IPS-18a (cell line): Measurements from ENCODE around the gene LGI4.

Experiments used
- H3K27ac ChIP-seq: one replicate; pipeline ENCODE4 v1.5.1; 2013; ENCODE audit warnings: low read length
- H3K27me3 ChIP-seq: one replicate; pipeline ENCODE4 v1.6.1; 2013; ENCODE audit warnings: mild to moderate bottlenecking, low read length; ENCODE audit not compliant: control insufficient read depth, insufficient read depth
- H3K36me3 ChIP-seq: one replicate; pipeline ENCODE4 v1.6.1; 2013; ENCODE audit warnings: low read depth, low read length; ENCODE audit not compliant: control insufficient read depth
- H3K4me1 ChIP-seq: one replicate; pipeline ENCODE4 v1.6.1; 2013; ENCODE audit warnings: low read depth, low read length; ENCODE audit not compliant: control insufficient read depth
- H3K4me3 ChIP-seq: one replicate; pipeline ENCODE4 v1.5.1; 2013; ENCODE audit warnings: low read length
- H3K9ac ChIP-seq: one replicate; pipeline ENCODE4 v1.6.1; 2013; ENCODE audit warnings: mild to moderate bottlenecking, low read length, moderate library complexity
- H3K9me3 ChIP-seq: one replicate; pipeline ENCODE4 v1.6.1; 2013; ENCODE audit warnings: low read depth, low read length; ENCODE audit not compliant: control insufficient read depth

The LGI4 gene

GRCh38 chr19:35125749-35126623 lies 8.9 kb downstream of the LGI4 start:
- H3K27me3 ChIP-seq = no peaks in the 10 kb centered on the region

DNA sequence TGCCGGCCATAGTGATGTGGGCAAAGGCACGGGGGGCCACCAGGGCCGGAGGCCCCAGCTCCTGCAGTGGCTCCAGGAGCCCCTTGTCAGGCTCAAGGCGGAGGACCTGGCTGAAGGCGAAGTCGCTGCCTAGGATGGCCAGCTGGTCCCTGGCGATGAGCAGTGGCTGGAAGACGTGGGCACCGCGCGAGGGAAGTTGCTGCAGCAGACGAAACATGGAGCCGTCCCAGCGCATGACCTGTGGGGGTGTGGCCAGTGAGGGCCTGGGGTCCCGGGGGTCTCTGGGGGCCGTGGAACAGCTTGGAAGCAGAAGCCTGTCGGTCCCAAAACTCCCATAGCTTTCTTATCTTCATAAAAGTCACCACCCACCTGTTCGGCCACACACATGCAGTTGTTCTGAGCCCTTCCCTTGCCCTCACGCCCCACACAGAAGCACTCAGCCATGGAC lies 9.6 kb downstream of the LGI4 start:
- Histone ChIP-seq H3K4me3 (no peak overlapping the region), H3K36me3 (no peaks in the 10 kb centered on the region), H3K4me1 (peaks cover 12% of the 10 kb centered on the region), H3K27me3 (no peaks in the 10 kb centered on the region), H3K9ac (no peak overlapping the region), H3K9me3 (no peaks in the 10 kb centered on the region), H3K27ac (no peak overlapping the region)

More at GRCh38 chr19:35125749-35126623, 8.9 kb downstream of the LGI4 start:
- Histone ChIP-seq H3K36me3 (no peaks in the 10 kb centered on the region), H3K9ac (no peak overlapping the region), H3K9me3 (no peaks in the 10 kb centered on the region), H3K4me1 (peaks cover 12% of the 10 kb centered on the region), H3K4me3 (no peak overlapping the region), H3K27ac (no peak overlapping the region)

DNA sequence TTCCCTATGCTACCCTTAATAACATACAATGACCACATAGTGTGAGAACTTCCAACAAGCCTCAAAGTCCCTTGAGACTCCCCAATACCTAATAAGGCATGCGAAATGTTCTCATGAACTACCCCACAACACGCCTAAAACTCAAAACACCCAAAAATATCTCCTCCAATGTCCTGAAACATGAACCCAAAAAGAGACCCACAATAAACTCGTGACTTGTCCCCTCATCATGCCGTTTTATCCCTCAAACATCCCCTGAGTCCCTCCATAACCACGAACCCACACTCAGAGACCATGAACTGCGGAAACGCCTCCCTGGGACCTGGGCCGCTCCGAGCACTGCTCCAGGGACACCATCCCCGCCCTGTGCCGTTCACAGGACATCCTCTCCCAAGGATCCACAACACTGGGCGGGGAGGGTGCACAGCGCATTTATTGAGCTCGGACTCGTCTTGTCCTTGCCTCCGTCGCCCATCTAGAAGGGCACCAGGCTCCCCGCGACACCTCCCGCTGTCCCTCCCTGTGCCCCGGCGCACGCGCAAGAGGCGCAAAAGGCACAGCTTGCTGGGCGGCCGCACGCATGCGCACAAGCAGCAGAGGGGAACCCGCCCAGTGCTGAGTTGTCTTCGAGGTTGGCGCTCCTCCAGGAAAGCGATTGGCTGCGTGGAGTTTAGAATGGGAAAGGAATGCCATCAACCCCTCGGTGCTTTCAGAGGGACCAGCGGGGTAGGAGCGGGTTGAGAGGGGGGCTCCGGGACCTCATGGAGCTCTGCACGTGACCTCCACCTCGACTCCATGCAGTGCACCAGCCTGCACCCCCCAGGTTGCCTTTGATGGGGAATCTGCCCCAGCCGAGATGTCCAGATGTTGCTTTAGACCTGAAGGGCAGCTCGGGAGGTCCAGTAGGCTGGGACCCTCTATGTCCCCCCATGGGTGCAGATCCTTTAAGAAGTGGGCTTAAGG lies 10.5 kb downstream of the LGI4 start:
- H3K36me3 ChIP-seq = no peaks in the 10 kb centered on the region
- H3K9me3 ChIP-seq = no peaks in the 10 kb centered on the region
- H3K9ac ChIP-seq = no peak overlapping the region
- no peaks in the 10 kb centered on the region for H3K27me3 ChIP-seq
- no peak overlapping the region for H3K4me3 ChIP-seq
- peaks cover 12% of the 10 kb centered on the region for H3K4me1 ChIP-seq
- no peak overlapping the region for H3K27ac ChIP-seq

- H3K9me3 ChIP-seq = no peaks in the 10 kb centered on the region
- no peaks in the 10 kb centered on the region for H3K36me3 ChIP-seq
- H3K27me3 ChIP-seq = no peaks in the 10 kb centered on the region
- H3K4me1 ChIP-seq = peaks cover 12% of the 10 kb centered on the region
- no peak overlapping the region for H3K4me3 ChIP-seq
- H3K27ac ChIP-seq = no peak overlapping the region
- H3K9ac ChIP-seq = no peak overlapping the region
These were observed 11.3 kb downstream of the LGI4 start for GRCh38 chr19:35123573-35123972.

DNA sequence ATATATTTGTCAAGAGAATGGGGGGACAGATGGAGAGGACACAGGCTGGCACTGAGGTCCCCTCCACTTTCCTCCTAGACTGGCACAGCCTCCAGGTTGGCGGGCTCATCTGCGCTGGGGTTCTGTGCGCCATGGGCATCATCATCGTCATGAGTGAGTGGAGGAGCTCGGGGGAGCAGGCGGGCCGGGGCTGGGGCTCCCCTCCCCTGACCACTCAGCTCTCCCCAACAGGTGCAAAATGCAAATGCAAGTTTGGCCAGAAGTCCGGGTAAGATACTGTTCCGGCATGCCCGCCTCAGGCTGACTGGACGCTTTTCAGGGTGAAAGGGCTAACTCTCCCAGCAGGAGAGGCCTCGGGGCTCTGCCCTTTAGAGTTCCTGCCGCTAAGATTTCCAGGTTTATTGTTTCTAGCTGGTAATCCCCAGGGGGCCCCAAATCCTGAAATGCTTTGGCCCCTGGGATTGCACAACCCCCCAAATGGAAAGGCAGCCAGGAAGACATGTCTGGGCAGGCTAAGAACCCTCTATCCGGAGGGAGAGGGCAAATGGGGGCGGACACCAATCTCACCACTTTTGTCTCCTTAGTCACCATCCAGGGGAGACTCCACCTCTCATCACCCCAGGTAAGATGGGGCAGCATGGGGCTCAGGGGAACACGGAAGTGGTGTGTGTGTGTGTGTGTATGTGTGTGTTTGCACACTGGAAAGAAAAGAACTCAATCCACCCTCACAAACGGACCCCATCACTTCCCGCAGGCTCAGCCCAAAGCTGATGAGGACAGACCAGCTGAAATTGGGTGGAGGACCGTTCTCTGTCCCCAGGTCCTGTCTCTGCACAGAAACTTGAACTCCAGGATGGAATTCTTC lies 11.9 kb downstream of the LGI4 start:
- Histone ChIP-seq H3K9ac (no peak overlapping the region), H3K27me3 (no peaks in the 10 kb centered on the region), H3K4me1 (peaks cover 12% of the 10 kb centered on the region), H3K27ac (no peak overlapping the region), H3K4me3 (no peak overlapping the region), H3K36me3 (no peaks in the 10 kb centered on the region), H3K9me3 (no peaks in the 10 kb centered on the region)

GRCh38 chr19:35120898-35121297 lies 14.0 kb downstream of the LGI4 start:
- Histone ChIP-seq H3K9ac (no peak overlapping the region), H3K9me3 (no peaks in the 10 kb centered on the region), H3K27me3 (no peaks in the 10 kb centered on the region), H3K27ac (no peak overlapping the region), H3K4me3 (no peak overlapping the region), H3K36me3 (no peaks in the 10 kb centered on the region), H3K4me1 (peaks cover 12% of the 10 kb centered on the region)

GRCh38 chr19:35120492-35120891 lies 14.4 kb downstream of the LGI4 start:
- Histone ChIP-seq H3K9ac (no peak overlapping the region), H3K27ac (no peak overlapping the region), H3K9me3 (no peaks in the 10 kb centered on the region), H3K36me3 (no peaks in the 10 kb centered on the region), H3K4me3 (no peak overlapping the region), H3K4me1 (peaks cover 12% of the 10 kb centered on the region), H3K27me3 (no peaks in the 10 kb centered on the region)

- no peaks in the 10 kb centered on the region for H3K9me3 ChIP-seq
- no peak overlapping the region for H3K4me3 ChIP-seq
- H3K27me3 ChIP-seq = no peaks in the 10 kb centered on the region
- H3K9ac ChIP-seq = no peak overlapping the region
- peaks cover 17% of the 10 kb centered on the region for H3K4me1 ChIP-seq
- no peaks in the 10 kb centered on the region for H3K36me3 ChIP-seq
- no peak overlapping the region for H3K27ac ChIP-seq
These were observed 15.2 kb downstream of the LGI4 start for GRCh38 chr19:35119578-35120155.

DNA sequence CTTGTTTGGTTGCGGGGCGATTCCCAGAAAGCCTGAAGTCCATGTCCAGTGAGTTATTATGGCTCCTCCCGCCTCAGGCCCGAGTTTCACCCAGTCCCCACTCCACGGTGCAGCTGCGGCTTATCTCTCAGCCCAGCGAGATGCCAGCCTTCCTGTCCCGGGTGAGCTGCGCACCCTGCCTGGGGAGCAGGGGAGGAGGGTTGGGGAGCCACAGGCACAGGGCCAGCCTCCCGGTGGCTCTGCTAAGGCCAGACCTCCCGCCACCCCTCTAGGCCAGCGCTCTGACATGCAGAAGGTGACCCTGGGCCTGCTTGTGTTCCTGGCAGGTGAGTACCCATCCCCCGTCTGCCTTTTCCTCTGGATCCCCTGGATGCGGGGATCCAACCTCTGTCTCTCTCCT lies 15.8 kb downstream of the LGI4 start:
- H3K27ac ChIP-seq = no peak overlapping the region
- H3K27me3 ChIP-seq = no peaks in the 10 kb centered on the region
- H3K4me1 ChIP-seq = peaks cover 20% of the 10 kb centered on the region
- H3K9ac ChIP-seq = no peak overlapping the region
- no peak overlapping the region for H3K4me3 ChIP-seq
- no peaks in the 10 kb centered on the region for H3K36me3 ChIP-seq
- no peaks in the 10 kb centered on the region for H3K9me3 ChIP-seq

- Histone ChIP-seq H3K36me3 (no peaks in the 10 kb centered on the region), H3K9me3 (no peaks in the 10 kb centered on the region), H3K27ac (no peak overlapping the region), H3K9ac (no peak overlapping the region), H3K4me3 (no peak overlapping the region), H3K27me3 (no peaks in the 10 kb centered on the region), H3K4me1 (peaks cover 20% of the 10 kb centered on the region)
These were observed 16.4 kb downstream of the LGI4 start for GRCh38 chr19:35118268-35119020.
